Astrocyte of the cerebellum (primary cell): ENCODE data around the gene SMG5.

Experiments used
- DNase-seq: peaks from one replicate; pipeline ENCODE4 v3.0.0-alpha.2; 2011; ENCODE audit warnings: low read depth
- H3K4me3 ChIP-seq: 2 replicates; pipeline ENCODE4 v1.5.1; 2011; ENCODE audit warnings: mild to moderate bottlenecking, low read depth, low read length, moderate library complexity
- CTCF ChIP-seq: IDR thresholded peaks from 2 replicates; pipeline ENCODE4 v1.5.1; 2012; ENCODE audit warnings: low read length, low read depth, moderate library complexity, mild to moderate bottlenecking; ENCODE audit errors: missing control alignments
- in situ Hi-C: cut with HindIII; loops from 2 replicates; pipeline ENCODE4 v1.10.0; 2017; ENCODE audit warnings: low sequenced_read_pairs

The SMG5 gene

GRCh38 chr1:156232201-156232894, 50.3 kb downstream of the SMG5 start:
- in situ Hi-C loops: no loop called here
- TF ChIP-seq CTCF: no peak
- DNase-seq: no peak
- H3K4me3 ChIP-seq: no peak overlapping the region

GRCh38 chr1:156230473-156230837, 52.2 kb downstream of the SMG5 start:
- no peak overlapping the region for H3K4me3 ChIP-seq
- in situ Hi-C loops: no loop called here
- DNase-seq: no peak
- no peak for TF ChIP-seq CTCF

- no peak for TF ChIP-seq CTCF
- no peak overlapping the region for H3K4me3 ChIP-seq
- in situ Hi-C loops: loop anchor here (10.0 kb wide), 1 partner anchor 95 kb away; no protein-coding TSS in a partner anchor
- DNase-seq: no peak
These were observed 52.7 kb downstream of the SMG5 start for GRCh38 chr1:156229809-156230472.

- in situ Hi-C loops: loop anchor here (10.0 kb wide), 1 partner anchor 94 kb away; no protein-coding TSS in a partner anchor
- H3K4me3 ChIP-seq: no peak overlapping the region
- TF ChIP-seq CTCF: no peak
- DNase-seq: no peak
These were observed 54.1 kb downstream of the SMG5 start for GRCh38 chr1:156228501-156228900.

GRCh38 chr1:156226782-156227181, 55.8 kb downstream of the SMG5 start:
- DNase-seq: no peak
- no peak overlapping the region for H3K4me3 ChIP-seq
- in situ Hi-C loops: loop anchor here (10.0 kb wide), 1 partner anchor 92 kb away; no protein-coding TSS in a partner anchor
- TF ChIP-seq CTCF: no peak

GRCh38 chr1:156226116-156226538, 56.5 kb downstream of the SMG5 start:
- H3K4me3 ChIP-seq: no peak overlapping the region
- no peak for TF ChIP-seq CTCF

More at GRCh38 chr1:156226116-156226538, 56.5 kb downstream of the SMG5 start:
- DNase-seq: no peak
- in situ Hi-C loops: loop anchor here (10.0 kb wide), 1 partner anchor 91 kb away; no protein-coding TSS in a partner anchor
